T-helper 1 cell treated with Interleukin-12 subunit alpha and Interleukin-12 subunit beta and Interleukin-4 antibody, amounts not matched to agents 30 μg/mL and 1 μg/mL, for 36 hours (primary cell): Measurements from ENCODE around the gene PIGS.

Source experiments
- H3K27ac Mint-ChIP-seq: one replicate; pipeline ENCODE4 v1.8.0; 2021; ENCODE audit warnings: mild to moderate bottlenecking, mixed read lengths
- H3K27me3 Mint-ChIP-seq: one replicate; pipeline ENCODE4 v1.8.0; 2021; ENCODE audit warnings: low read depth, mixed read lengths
- H3K36me3 Mint-ChIP-seq: one replicate; pipeline ENCODE4 v1.8.0; 2021; ENCODE audit warnings: low read depth, mixed read lengths
- H3K4me1 Mint-ChIP-seq: one replicate; pipeline ENCODE4 v1.8.0; 2021; ENCODE audit warnings: low read depth, mixed read lengths
- H3K4me3 Mint-ChIP-seq: one replicate; pipeline ENCODE4 v1.8.0; 2021; ENCODE audit warnings: mild to moderate bottlenecking, moderate library complexity, mixed read lengths
- H3K9me3 Mint-ChIP-seq: one replicate; pipeline ENCODE4 v1.8.0; 2021; ENCODE audit warnings: mixed read lengths

Gene PIGS

GRCh38 chr17:28534740-28535375 is 36.5 kb downstream of the PIGS start:
- Mint-ChIP-seq H3K36me3 (no peaks in the 10 kb centered on the region), H3K27me3 (no peaks in the 10 kb centered on the region), H3K9me3 (no peaks in the 10 kb centered on the region), H3K4me3 (no peak overlapping the region), H3K27ac (no peak overlapping the region), H3K4me1 (no peaks in the 10 kb centered on the region)

DNA sequence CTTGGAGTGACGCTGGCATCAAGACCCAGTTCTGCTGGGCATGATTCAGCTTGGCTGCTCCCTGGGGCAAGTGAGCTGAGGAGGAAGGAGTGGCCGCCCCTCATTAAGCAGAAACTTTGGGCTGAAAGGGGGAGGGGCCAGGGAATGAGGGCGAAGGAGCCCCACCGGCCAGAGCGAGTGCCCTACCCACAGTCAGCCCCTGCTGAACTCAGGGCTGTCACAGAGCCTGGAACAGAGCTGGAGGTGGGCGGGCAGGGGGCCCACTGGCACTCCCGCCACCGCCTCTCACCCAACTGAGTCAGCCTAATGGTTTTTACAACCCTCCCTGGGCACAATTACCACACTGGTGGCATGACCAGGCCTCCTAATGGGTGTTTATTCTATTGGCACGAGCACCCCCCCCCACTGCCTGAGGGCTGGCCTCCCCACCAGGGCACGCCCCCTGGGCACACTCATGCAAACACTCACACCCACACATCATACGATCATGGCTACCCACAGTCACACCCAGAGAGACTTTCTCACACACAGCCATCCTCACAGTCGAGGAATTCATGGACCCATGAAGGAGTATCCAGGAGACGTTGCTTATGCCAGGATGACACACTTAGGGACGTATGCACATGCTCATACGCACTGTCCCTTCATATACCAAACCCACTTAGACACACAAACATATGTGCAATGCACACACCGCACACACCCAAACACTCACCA is 38.1 kb downstream of the PIGS start:
- no peak overlapping the region for H3K27ac Mint-ChIP-seq
- no peaks in the 10 kb centered on the region for H3K9me3 Mint-ChIP-seq
- H3K4me3 Mint-ChIP-seq: no peak overlapping the region
- H3K4me1 Mint-ChIP-seq: no peaks in the 10 kb centered on the region
- H3K36me3 Mint-ChIP-seq: no peaks in the 10 kb centered on the region
- H3K27me3 Mint-ChIP-seq: no peaks in the 10 kb centered on the region

GRCh38 chr17:28532050-28532960 is 39.0 kb downstream of the PIGS start:
- Mint-ChIP-seq H3K4me1 (no peaks in the 10 kb centered on the region), H3K27me3 (no peaks in the 10 kb centered on the region), H3K4me3 (no peak overlapping the region), H3K27ac (no peak overlapping the region), H3K36me3 (no peaks in the 10 kb centered on the region), H3K9me3 (no peaks in the 10 kb centered on the region)

DNA sequence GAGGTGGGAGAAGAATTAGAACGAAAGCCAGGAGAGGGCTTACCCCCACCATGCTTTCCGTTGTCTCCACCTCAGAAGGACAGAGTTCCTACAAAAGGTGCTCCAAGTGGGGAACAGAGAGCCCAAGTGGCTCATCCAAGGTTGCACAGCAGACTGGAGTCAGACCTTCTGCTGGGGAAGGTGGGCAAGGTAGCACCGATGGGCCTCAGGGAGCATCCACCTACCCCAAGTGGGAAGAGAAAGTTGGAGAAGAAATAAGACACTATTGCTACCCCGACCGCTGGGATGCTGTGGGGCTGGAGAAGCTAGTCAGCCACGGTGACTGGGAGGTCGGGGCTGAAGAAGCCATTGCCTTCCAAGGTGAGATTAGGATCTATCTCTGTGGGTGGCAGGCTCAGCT is 40.4 kb downstream of the PIGS start:
- H3K9me3 Mint-ChIP-seq: no peaks in the 10 kb centered on the region
- no peak overlapping the region for H3K27ac Mint-ChIP-seq
- no peak overlapping the region for H3K4me3 Mint-ChIP-seq
- no peaks in the 10 kb centered on the region for H3K27me3 Mint-ChIP-seq
- no peaks in the 10 kb centered on the region for H3K36me3 Mint-ChIP-seq
- no peaks in the 10 kb centered on the region for H3K4me1 Mint-ChIP-seq

DNA sequence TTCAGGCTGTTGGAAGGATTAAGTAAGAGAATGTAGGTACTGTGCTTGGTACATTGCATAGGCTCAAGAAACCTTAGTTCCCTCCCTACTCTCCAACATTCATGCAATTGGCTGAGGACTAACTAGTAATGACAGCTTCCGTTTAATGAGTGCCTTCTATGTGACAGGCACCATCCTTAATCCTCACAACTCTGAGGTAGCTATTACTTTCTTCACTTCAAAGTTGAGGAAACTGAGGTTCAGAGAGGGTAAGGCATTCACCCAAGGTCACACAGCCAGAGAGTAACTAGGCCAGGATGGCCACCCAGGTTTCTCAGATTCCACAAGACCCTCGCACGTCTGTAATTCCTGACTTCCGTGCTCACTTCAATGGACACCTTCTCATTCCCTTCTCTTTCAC is 41.1 kb downstream of the PIGS start:
- Mint-ChIP-seq H3K27ac (no peak overlapping the region), H3K9me3 (no peaks in the 10 kb centered on the region), H3K27me3 (no peaks in the 10 kb centered on the region), H3K4me1 (no peaks in the 10 kb centered on the region), H3K4me3 (no peak overlapping the region), H3K36me3 (no peaks in the 10 kb centered on the region)

DNA sequence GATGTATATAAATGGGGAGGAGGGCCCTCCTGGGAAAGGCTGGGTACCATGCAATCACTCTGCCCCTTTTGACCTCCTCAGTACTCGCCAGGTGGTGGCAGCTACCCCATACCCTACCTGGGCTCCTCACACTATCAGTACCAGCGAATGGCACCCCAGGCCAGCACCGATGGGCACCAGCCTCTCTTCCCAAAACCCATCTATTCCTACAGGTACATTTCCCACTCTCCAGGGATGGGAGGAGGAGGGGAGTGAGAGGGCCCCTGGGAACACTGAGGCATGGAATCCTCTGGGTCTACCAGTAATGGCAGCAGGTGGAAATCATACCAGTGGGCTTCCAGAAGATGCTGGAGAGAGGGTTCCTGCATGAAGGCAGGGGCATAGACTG is 42.3 kb downstream of the PIGS start:
- no peak overlapping the region for H3K4me3 Mint-ChIP-seq

DNA sequence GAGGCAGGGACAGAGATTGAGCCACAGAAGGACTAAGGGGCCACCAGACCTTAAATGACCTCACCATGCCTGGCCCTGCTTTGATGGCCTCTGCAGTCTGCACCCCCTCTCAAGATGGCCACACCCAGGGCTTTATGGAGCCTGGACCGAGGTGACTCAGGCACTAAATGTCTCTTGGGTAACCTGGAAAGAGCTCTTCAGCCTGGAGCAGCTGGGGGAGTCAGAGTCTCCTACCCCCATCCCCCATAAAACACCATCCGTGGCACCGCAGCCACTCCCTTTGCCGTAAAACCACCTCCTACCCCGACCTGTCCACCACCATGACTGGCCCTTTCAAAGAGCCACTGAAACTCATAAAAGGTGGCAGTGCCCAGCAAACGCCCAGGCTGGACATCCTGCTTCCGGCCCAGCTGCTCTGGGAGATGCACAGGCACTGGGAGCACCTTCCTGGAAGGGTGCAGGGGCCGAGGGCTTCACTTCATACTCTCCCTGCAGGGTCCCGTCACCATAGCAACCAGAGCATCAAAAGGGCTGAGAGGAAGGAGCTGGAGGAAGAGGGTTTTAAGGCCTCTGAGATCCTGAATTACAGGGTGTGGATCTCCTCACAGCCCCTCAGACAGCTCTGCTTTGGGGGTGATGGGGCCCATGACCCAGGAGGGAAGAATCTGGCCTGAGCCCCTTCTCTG is 42.9 kb downstream of the PIGS start:
- no peaks in the 10 kb centered on the region for H3K9me3 Mint-ChIP-seq
- no peak overlapping the region for H3K4me3 Mint-ChIP-seq
- H3K4me1 Mint-ChIP-seq: no peaks in the 10 kb centered on the region
- H3K36me3 Mint-ChIP-seq: no peaks in the 10 kb centered on the region
- no peak overlapping the region for H3K27ac Mint-ChIP-seq
- H3K27me3 Mint-ChIP-seq: no peaks in the 10 kb centered on the region

More for the DNA sequence above, 42.3 kb downstream of the PIGS start:
- H3K9me3 Mint-ChIP-seq: no peaks in the 10 kb centered on the region
- H3K27me3 Mint-ChIP-seq: no peaks in the 10 kb centered on the region
- H3K4me1 Mint-ChIP-seq: no peaks in the 10 kb centered on the region
- no peaks in the 10 kb centered on the region for H3K36me3 Mint-ChIP-seq
- H3K27ac Mint-ChIP-seq: no peak overlapping the region

DNA sequence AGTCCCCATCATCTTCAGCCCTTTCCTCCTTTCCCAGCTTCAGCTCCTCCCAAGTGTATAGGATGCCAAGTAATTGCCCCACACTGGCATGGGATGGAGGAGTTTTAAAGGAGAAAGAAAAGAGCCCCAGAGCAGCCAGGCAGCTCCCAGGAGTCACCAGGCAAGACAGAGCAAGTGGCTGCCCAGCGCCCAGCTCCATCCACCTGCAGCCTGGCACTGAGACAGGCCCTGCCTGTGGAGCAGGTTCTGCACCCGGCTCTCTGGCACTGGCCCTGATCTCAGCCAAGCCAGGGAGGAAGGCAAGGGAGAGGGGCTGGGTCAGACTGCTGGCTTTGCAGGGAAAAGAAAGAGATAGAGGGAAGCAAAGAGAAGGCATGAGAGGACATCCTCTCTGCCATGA is 43.5 kb downstream of the PIGS start:
- Mint-ChIP-seq H3K36me3 (no peaks in the 10 kb centered on the region), H3K27me3 (no peaks in the 10 kb centered on the region), H3K9me3 (no peaks in the 10 kb centered on the region), H3K4me1 (no peaks in the 10 kb centered on the region), H3K27ac (no peak overlapping the region), H3K4me3 (no peak overlapping the region)

DNA sequence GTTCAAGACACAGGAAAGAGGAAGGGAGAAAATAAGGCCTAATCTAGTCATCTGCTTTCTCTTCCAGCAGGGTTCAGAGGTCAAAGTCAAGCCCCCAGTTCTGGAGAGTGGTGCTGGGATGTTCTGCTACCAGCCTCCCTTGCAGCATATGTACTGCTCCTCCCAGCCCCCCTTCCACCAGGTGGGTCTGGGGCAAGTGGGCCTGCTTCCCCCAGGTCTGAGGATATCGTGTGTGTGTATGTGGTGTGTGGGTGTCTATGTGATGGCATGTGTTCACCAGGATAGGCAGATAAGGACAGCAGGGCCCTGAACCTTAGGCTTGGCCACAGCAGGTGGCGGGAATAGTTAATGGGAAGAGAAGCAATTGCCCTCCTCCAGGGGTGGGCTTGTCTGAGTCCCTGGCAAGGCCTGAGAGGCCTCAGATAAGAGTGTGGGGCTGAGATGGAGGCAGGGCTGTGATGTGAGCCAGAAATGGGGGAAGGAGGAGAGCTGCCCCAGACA is 44.1 kb downstream of the PIGS start:
- no peak overlapping the region for H3K27ac Mint-ChIP-seq

GRCh38 chr17:28526381-28526780 is 44.9 kb downstream of the PIGS start:
- no peak overlapping the region for H3K4me3 Mint-ChIP-seq
- H3K4me1 Mint-ChIP-seq: no peaks in the 10 kb centered on the region
- no peak overlapping the region for H3K27ac Mint-ChIP-seq

More for the DNA sequence above, 44.1 kb downstream of the PIGS start:
- H3K4me1 Mint-ChIP-seq: no peaks in the 10 kb centered on the region
- H3K27me3 Mint-ChIP-seq: no peaks in the 10 kb centered on the region
- no peak overlapping the region for H3K4me3 Mint-ChIP-seq
- no peaks in the 10 kb centered on the region for H3K36me3 Mint-ChIP-seq
- no peaks in the 10 kb centered on the region for H3K9me3 Mint-ChIP-seq

DNA sequence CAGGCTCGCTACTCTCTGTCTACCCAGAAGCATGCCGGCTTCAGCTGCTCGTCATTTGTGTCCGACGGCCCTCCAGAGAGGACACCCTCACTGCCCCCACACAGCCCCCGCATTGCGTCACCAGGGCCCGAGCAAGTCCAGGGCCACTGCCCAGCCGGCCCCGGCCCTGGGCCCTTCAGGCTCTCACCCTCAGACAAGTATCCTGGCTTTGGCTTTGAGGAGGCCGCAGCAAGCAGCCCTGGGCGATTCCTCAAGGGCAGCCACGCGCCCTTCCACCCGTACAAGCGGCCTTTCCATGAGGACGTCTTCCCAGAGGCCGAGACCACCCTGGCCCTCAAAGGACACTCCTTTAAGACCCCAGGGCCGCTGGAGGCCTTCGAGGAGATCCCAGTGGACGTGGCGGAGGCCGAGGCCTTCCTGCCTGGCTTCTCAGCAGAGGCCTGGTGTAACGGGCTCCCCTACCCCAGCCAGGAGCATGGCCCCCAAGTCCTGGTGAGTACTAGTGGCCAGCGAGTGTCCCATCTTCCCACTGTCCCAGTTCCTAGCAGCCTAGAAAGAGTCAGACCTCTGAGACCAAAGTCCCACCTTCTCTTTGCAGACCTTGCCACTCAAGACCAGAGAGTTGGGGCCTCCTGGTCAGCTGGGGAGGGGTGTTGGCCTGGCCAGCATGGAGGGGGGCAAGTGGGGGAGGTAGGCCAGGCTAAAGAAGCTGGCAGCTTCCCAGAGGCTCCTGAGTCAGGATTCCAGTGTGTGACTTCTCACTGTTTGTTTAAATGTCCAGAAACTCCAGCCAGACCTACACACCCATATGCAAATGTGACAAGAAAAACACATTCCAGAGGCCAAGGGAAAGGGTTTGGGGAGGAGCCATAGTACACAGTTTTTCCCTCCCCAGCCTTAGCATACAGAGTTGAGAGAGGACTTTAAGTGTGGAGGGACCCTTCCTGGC is 46.6 kb downstream of the PIGS start:
- Mint-ChIP-seq H3K4me1 (no peaks in the 10 kb centered on the region), H3K27me3 (no peaks in the 10 kb centered on the region), H3K9me3 (no peaks in the 10 kb centered on the region), H3K27ac (no peak overlapping the region), H3K4me3 (no peak overlapping the region), H3K36me3 (no peaks in the 10 kb centered on the region)

More at GRCh38 chr17:28526381-28526780, 44.9 kb downstream of the PIGS start:
- Mint-ChIP-seq H3K9me3 (no peaks in the 10 kb centered on the region), H3K36me3 (no peaks in the 10 kb centered on the region), H3K27me3 (no peaks in the 10 kb centered on the region)

- Mint-ChIP-seq H3K4me3 (no peak overlapping the region), H3K9me3 (no peaks in the 10 kb centered on the region), H3K27me3 (no peaks in the 10 kb centered on the region), H3K36me3 (no peaks in the 10 kb centered on the region), H3K27ac (no peak overlapping the region), H3K4me1 (no peaks in the 10 kb centered on the region)
Measured at GRCh38 chr17:28523876-28524275, 47.4 kb downstream of the PIGS start.

- no peaks in the 10 kb centered on the region for H3K4me1 Mint-ChIP-seq
- no peaks in the 10 kb centered on the region for H3K9me3 Mint-ChIP-seq
- H3K36me3 Mint-ChIP-seq: no peaks in the 10 kb centered on the region
- H3K4me3 Mint-ChIP-seq: no peak overlapping the region
- H3K27me3 Mint-ChIP-seq: peaks cover 4% of the 10 kb centered on the region
- H3K27ac Mint-ChIP-seq: no peak overlapping the region
Measured at GRCh38 chr17:28523186-28523585, 48.1 kb downstream of the PIGS start.
